SHP77 treated with DMSO at 0.1 percent for 48 hours (cell line): Measurements from ENCODE around the gene HMCN2.

Experiments used
- DNase-seq: peaks from one replicate; lab custom pipeline; 2025; lab: John Stamatoyannopoulos, UW

The HMCN2 gene

GRCh38 chr9:130473566-130473965, 208.0 kb downstream of the HMCN2 start:
- DNase-seq: no peak

- DNase-seq: no peak
These were observed 208.5 kb downstream of the HMCN2 start for GRCh38 chr9:130474106-130474505.

- DNase-seq: no peak
These were observed 210.7 kb downstream of the HMCN2 start for GRCh38 chr9:130476151-130476730.

GRCh38 chr9:130477564-130477963, 212.0 kb downstream of the HMCN2 start:
- no peak for DNase-seq

- DNase-seq: no peak
These were observed 212.6 kb downstream of the HMCN2 start for GRCh38 chr9:130478152-130478551.

- DNase-seq: no peak
These were observed 213.4 kb downstream of the HMCN2 start for GRCh38 chr9:130478736-130479575.

- no peak for DNase-seq
These were observed 214.0 kb downstream of the HMCN2 start for GRCh38 chr9:130479587-130479986.

- DNase-seq: no peak
These were observed 215.1 kb downstream of the HMCN2 start for GRCh38 chr9:130480673-130481072.

GRCh38 chr9:130482463-130482862, 216.9 kb downstream of the HMCN2 start:
- DNase-seq: no peak

- DNase-seq: no peak
These were observed 217.9 kb downstream of the HMCN2 start for GRCh38 chr9:130483371-130483971.
